Prostate gland (tissue), 2 donors: ENCODE measurements around the gene TLR9. TPM values are rescaled to one million over a fixed set of nuclear protein-coding genes. Genes with fewer than 3 reads are reported as not detected.
A peak's percentile ranks its signal among the peaks of the same experiment; 100 is the strongest.

Source experiments
- DNase-seq: peaks from one replicate; pipeline ENCODE4 v3.0.0-alpha.2; 2019; ENCODE audit warnings: low spot score
- H3K27ac ChIP-seq, 2 donors: fragments of 200-600 bp; sonication (generic); 2 replicates each; pipeline ENCODE4 v1.5.1; 2017 to 2019
- H3K27me3 ChIP-seq: fragments of 200-600 bp; sonication (generic); replicated peaks from 2 replicates; pipeline ENCODE4 v1.5.1; 2019; ENCODE audit not compliant: insufficient read depth
- H3K36me3 ChIP-seq, 2 donors: fragments of 200-600 bp; sonication (generic); 1 replicate in 1 of 2; 2 replicates in 1 of 2; pipeline versions ENCODE4 v1.5.1 to v1.8.1; 2017 to 2019
- H3K4me1 ChIP-seq: fragments of 200-600 bp; sonication (generic); replicated peaks from 2 replicates; pipeline ENCODE4 v1.5.1; 2019
- H3K4me3 ChIP-seq, 2 donors: fragments of 200-600 bp; sonication (generic); 2 replicates each; pipeline ENCODE4 v1.5.1; 2017 to 2019
- H3K9me3 ChIP-seq: fragments of 200-600 bp; sonication (generic); 2 replicates; pipeline ENCODE4 v1.5.1; 2017
- POLR2A ChIP-seq: fragments of 450-650 bp; IDR thresholded peaks from one replicate; pipeline ENCODE4 v1.6.1; 2016; ENCODE audit warnings: antibody characterized with exemption, mild to moderate bottlenecking
- POLR2AphosphoS5 ChIP-seq: sonication (generic); formaldehyde crosslinking; IDR thresholded peaks from one replicate; pipeline ENCODE4 v1.6.1; 2017; ENCODE audit warnings: antibody characterized with exemption
- WGBS: methylation state at CpG from one replicate; pipeline ENCODE4 v1.1.5; 2018; 5-methylcytosine and 5-hydroxymethylcytosine counted together
- intact Hi-C: fragments of 100-400 bp; cut with DNase I; formaldehyde crosslinking; loops from one replicate; pipeline ENCODE4 v1.14.2; 2022
- total RNA-seq, 2 donors: library from RNA; depleted of rRNA; stranded (reverse); fragments of >200 nt; gene quantifications; one replicate each; pipeline ENCODE4 v1.1.0, GENCODE V29; 2016
- TF ChIP-seq, protein P1 (sequence below), 4 experiments: fragments of 200-600 bp in 2 of 4; fragments of 450-650 bp in 2 of 4; sonication (generic) in 2 of 4; IDR thresholded peaks; 1 replicate in 3 of 4; 2 replicates in 1 of 4; pipeline ENCODE4 v1.5.1; 2016 to 2019; ENCODE audit warnings: antibody characterized with exemption in 4 of 4, mild to moderate bottlenecking in 2 of 4, moderate library complexity in 2 of 4

The TLR9 gene
- total RNA-seq, 2 donors from 2014 or later = 0.17 TPM; not detected in 1

DNA sequence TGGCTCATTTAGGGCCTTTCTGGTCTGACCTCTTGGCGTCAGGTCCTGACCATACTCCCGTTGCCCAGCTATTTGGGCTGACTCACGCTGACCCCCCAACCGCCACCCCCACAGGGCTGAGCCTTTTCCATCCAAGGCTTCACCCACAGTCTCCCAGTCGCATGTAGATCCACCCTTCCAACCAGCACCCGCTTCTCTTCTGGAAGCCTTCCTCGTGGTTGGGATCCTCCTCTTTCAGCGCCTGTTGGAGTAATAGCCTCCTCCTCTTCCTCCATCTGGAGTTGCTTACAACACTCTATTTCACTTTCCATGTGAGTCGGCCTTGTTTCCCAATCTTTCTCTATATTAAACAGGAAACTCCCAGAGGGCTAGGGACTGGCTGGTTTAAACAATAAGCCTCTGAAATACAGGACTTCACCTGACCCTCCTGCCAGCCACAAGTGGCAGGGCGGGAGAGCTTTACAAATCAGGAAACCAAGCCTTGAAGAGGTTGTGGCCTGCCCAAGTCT, 29.6 kb downstream of the TLR9 start:
- H3K27ac ChIP-seq = no peak overlapping the region
- intact Hi-C loops = loop anchor here (5.0 kb wide), 1 partner anchor 44 kb away; the partner anchor contains the start of gene POC1A
- H3K4me3 ChIP-seq = no peak overlapping the region
- TF ChIP-seq, protein P1, sequence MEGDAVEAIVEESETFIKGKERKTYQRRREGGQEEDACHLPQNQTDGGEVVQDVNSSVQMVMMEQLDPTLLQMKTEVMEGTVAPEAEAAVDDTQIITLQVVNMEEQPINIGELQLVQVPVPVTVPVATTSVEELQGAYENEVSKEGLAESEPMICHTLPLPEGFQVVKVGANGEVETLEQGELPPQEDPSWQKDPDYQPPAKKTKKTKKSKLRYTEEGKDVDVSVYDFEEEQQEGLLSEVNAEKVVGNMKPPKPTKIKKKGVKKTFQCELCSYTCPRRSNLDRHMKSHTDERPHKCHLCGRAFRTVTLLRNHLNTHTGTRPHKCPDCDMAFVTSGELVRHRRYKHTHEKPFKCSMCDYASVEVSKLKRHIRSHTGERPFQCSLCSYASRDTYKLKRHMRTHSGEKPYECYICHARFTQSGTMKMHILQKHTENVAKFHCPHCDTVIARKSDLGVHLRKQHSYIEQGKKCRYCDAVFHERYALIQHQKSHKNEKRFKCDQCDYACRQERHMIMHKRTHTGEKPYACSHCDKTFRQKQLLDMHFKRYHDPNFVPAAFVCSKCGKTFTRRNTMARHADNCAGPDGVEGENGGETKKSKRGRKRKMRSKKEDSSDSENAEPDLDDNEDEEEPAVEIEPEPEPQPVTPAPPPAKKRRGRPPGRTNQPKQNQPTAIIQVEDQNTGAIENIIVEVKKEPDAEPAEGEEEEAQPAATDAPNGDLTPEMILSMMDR (IDR thresholded peaks at IDR 0.05) = no peak
- TF ChIP-seq POLR2A (no peak), POLR2AphosphoS5 (no peak)
- 83% methylated on average over 10 of the region's 10 CpGs for WGBS
- no peaks in the 10 kb centered on the region for H3K27me3 ChIP-seq
- no peaks in the 10 kb centered on the region for H3K36me3 ChIP-seq
- no peak for DNase-seq
- no peaks in the 10 kb centered on the region for H3K9me3 ChIP-seq
- peaks cover 7% of the 10 kb centered on the region for H3K4me1 ChIP-seq

GRCh38 chr3:52195291-52195597, 30.2 kb downstream of the TLR9 start:
- Histone ChIP-seq H3K27me3 (no peaks in the 10 kb centered on the region), H3K9me3 (no peaks in the 10 kb centered on the region), H3K27ac (no peak overlapping the region), H3K4me1 (peaks cover 13% of the 10 kb centered on the region), H3K4me3 (no peak overlapping the region), H3K36me3 (no peaks in the 10 kb centered on the region)
- TF ChIP-seq POLR2A = no peak
- no peak for TF ChIP-seq POLR2AphosphoS5
- TF ChIP-seq, protein P1 (IDR thresholded peaks at IDR 0.05) = no peak
- 93% methylated on average over 3 of the region's 3 CpGs for WGBS
- intact Hi-C loops = loop anchor here (5.0 kb wide), 1 partner anchor 43 kb away; the partner anchor contains the start of gene POC1A
- DNase-seq = no peak

DNA sequence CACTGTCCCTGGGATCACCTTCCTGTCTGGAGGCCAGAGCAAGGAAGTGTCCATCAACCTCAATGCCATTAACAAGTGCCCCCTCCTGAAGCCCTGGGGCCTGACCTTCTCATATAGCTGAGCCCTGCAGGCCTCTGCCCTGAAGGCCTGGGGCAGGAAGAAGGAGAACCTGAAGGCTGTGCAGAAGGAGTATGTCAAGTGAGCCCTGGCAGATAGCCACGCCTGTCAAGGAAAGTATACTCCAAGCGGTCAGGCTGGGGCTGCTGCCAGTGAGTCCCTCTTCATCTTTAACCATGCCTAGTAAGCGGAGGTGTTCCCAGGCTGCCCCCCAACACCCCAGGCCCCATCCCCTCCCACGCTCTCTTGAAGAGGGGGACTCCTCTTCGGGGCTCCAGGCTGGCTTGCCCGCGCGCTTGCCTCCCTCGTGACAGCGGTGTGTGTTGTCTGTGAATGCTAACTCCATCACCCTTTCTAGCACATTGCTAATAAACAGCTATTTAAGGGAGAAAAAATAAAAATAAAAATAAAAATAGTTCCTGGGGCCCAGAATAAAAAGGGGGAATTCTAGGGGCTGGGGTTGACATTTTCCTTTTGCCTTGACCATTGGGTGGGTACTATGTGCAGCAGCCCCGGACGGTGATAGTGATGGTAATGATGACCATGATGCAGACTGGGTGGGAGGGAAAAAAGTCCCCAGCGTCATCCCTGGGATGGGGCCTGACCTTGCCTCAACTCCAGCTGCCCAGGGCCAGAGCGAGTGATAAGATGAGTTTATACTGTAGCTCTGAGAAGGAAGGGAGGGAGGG, 30.8 kb downstream of the TLR9 start:
- TF ChIP-seq, protein P1 (IDR thresholded peaks at IDR 0.05) = no peak
- TF ChIP-seq POLR2AphosphoS5 (no peak), POLR2A (no peak)
- intact Hi-C loops = loop anchor here (5.0 kb wide), 1 partner anchor 42 kb away; the partner anchor contains the start of gene POC1A
- 61% methylated on average over 14 of the region's 14 CpGs for WGBS

DNA sequence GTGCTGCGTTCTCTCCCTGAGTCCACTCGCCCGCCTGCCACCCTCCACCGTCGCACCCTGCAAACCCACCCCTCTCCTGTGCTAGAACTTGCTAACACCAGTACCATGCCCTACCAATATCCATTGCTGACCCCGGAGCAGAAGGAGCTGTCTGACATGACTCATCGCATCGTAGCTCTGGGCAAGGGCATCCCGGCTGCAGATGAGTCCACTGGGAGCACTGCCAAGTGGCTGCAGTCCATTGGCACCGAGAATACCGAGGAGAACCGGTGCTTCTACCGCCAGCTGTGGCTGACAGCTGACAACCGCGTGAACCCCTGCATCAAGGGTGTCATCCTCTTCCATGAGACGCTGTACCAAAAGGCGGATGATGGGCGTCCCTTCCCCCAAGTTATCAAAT, 32.4 kb downstream of the TLR9 start:
- H3K9me3 ChIP-seq = no peaks in the 10 kb centered on the region
- no peaks in the 10 kb centered on the region for H3K27me3 ChIP-seq
- no peaks in the 10 kb centered on the region for H3K36me3 ChIP-seq
- 53% methylated on average over 18 of the region's 18 CpGs for WGBS
- no peak overlapping the region for H3K27ac ChIP-seq
- peak; percentile 25 for DNase-seq
- TF ChIP-seq POLR2AphosphoS5 = no peak
- TF ChIP-seq, protein P1 (IDR thresholded peaks at IDR 0.05) = no peak
- TF ChIP-seq POLR2A = no peak
- intact Hi-C loops = no loop called here
- H3K4me1 ChIP-seq = peaks cover 18% of the 10 kb centered on the region
- no peak overlapping the region for H3K4me3 ChIP-seq

More for the DNA sequence above, 30.8 kb downstream of the TLR9 start:
- Histone ChIP-seq H3K4me3 (no peak overlapping the region), H3K36me3 (no peaks in the 10 kb centered on the region), H3K27me3 (no peaks in the 10 kb centered on the region), H3K27ac (no peak overlapping the region), H3K4me1 (peaks cover 18% of the 10 kb centered on the region), H3K9me3 (no peaks in the 10 kb centered on the region)
- DNase-seq = no peak

- peaks cover 11% of the 10 kb centered on the region for H3K4me1 ChIP-seq
Observed at GRCh38 chr3:52191663-52192062, 33.8 kb downstream of the TLR9 start.

More at GRCh38 chr3:52191663-52192062, 33.8 kb downstream of the TLR9 start:
- H3K27ac ChIP-seq = no peak overlapping the region
- no peak overlapping the region for H3K4me3 ChIP-seq
- H3K9me3 ChIP-seq = no peaks in the 10 kb centered on the region
- no peak for DNase-seq
- no peaks in the 10 kb centered on the region for H3K36me3 ChIP-seq
- TF ChIP-seq POLR2A = no peak
- TF ChIP-seq, protein P1 (IDR thresholded peaks at IDR 0.05) = no peak
- TF ChIP-seq POLR2AphosphoS5 = no peak
- WGBS = 80% methylated on average over 4 of the region's 4 CpGs
- H3K27me3 ChIP-seq = no peaks in the 10 kb centered on the region
- intact Hi-C loops = no loop called here
